NCI-H446 (cell line): ENCODE results near the gene CDC25C.

Experiments
- DNase-seq, 2 experiments: peaks; one replicate each; lab custom pipeline; 2025; lab: John Stamatoyannopoulos, UW

CDC25C gene

DNA sequence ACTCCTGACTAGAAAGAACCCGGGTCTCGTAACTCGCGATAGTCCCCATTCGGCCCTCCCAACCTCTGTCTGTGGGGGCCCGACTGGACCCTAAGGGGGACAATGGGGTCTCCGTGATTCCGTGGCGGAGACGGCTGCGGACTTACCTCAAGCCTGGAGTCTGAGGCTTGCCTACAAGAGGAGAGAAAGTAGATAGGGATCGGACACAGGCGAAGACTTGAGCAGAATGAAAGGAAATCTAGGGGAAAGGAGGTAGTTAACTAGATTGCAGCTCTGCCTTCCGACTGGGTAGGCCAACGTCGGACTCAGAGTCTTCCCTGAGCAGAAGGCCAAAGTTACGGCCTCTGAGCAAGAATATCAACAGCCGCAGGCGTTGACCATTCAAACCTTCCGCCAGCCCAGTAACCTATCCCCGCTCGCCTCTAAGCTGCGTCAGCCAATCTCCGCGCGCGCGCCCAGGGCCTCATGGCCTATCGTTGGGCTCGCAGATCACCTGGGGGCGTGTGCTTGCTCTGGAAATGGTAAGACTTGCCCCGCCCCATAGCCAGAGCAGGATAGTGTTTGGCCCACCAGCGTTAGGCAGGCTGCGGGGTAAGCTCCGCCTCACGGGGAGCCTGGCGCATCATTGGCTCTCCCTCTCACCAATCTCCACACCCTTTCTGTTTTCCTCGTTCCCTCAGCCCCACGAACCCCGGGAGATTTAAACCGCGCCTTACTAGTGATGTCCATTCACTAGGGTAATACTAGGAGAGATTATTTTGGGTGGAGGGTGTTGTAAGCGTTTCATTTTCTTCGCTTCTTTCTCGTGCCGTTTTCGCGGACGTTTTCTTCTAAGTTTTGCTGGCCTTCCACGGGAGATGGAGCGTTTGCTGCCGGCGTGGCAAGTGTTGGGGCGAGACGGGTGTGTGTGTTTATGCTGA lies at the start of gene CDC25C:
Gene CDC25C (minus strand): TSS at position 356 of the 920 bp plus-strand sequence. CDS start 624 bp downstream, outside the sequence.
- DNase-seq = peak; percentile 96 to 98

- DNase-seq = no peak
Observed at GRCh38 chr5:138372653-138373052, 41.0 kb upstream of the CDC25C start.

GRCh38 chr5:138372225-138372624 lies 40.6 kb upstream of the CDC25C start:
- no peak for DNase-seq

DNA sequence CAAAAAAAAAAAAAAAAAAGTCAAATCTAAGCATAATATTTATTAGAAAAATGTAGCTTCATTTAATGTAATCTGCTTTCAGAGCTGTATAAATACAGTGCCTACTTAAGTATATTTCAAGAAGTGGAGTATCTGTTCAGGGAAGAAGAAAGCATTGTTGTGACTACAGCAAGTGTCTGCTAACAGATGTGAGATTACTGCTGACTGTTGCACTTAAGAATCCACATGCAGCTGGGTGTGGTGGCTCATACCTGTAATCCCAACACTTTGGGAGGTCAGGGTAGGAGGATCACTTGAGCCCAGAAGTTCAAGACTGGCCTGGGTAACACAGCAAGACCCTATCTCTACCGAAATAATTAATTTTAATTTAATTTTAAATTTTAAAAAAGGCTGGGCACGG lies 39.9 kb upstream of the CDC25C start:
- no peak for DNase-seq

- DNase-seq = no peak
Observed at GRCh38 chr5:138370537-138370936, 38.9 kb upstream of the CDC25C start.

- no peak for DNase-seq
Observed at GRCh38 chr5:138369706-138370105, 38.1 kb upstream of the CDC25C start.

- DNase-seq = no peak
Observed at GRCh38 chr5:138369261-138369660, 37.7 kb upstream of the CDC25C start.

GRCh38 chr5:138366632-138367382 lies 35.2 kb upstream of the CDC25C start:
- DNase-seq = no peak

DNA sequence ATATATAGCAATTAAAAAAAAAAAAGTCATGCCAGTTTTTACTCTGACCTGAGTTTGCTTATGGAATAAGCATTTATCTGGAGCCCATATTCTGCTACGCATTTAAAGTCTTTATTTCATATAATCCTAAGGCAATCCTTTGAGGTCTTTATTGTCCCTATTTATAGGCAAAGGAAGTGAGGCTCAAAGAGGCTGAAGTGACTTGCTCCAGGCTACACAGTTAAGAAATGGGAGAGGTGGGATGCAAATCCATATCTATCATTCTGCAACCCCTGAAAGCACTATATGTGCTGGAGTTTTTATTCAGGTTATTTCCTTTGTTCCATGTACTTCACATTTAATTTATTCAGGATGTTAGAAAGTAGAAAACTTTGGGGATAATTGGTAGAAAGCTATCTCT lies 33.0 kb upstream of the CDC25C start:
- DNase-seq = no peak

GRCh38 chr5:138360941-138361452 lies 29.4 kb upstream of the CDC25C start:
- no peak for DNase-seq

- DNase-seq = no peak
Observed at GRCh38 chr5:138359621-138360020, 28.0 kb upstream of the CDC25C start.

DNA sequence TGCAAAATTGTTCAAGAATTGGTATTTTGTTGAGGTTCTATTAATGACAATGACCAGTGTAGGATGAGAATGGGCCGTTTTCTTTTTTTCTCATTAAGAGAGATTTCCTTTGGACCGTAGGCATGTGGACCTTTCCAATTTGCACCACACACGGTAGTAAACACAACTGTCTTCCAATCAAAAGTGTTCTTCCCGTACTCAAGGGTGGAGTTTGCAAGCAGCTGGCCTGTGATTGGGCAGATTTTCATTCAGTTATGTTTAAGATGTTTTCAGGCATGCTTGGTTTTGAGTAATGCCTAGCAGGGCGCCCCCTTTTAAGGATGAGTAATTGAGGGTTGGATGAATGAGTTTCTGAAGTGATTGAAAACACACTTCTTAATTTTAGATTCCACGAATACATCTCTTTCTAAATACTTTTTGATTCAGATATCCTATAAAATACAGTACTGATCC lies 23.3 kb upstream of the CDC25C start:
- peak in 1 of 2 experiments; percentile 11 for DNase-seq

DNA sequence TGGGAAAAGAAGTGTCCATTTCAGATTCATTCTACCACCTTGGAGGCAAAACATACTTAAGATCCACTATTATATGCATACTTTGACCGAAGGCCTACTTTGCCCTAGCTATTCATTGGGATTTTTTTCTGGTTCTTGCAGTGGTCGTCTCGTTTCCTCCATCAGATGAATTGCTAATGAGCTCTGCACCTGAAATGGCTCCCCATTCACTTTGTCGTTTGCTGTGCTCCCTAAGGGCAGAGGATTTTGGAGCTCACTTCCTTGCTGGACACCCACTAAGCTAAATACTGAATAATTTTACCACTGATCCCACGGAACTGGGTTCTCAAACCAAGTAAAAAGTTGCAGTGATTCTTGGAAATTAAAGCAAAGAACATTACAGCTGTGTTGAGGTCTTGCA lies 22.8 kb upstream of the CDC25C start:
- no peak for DNase-seq

GRCh38 chr5:138353560-138354080 lies 22.0 kb upstream of the CDC25C start:
- DNase-seq = no peak

DNA sequence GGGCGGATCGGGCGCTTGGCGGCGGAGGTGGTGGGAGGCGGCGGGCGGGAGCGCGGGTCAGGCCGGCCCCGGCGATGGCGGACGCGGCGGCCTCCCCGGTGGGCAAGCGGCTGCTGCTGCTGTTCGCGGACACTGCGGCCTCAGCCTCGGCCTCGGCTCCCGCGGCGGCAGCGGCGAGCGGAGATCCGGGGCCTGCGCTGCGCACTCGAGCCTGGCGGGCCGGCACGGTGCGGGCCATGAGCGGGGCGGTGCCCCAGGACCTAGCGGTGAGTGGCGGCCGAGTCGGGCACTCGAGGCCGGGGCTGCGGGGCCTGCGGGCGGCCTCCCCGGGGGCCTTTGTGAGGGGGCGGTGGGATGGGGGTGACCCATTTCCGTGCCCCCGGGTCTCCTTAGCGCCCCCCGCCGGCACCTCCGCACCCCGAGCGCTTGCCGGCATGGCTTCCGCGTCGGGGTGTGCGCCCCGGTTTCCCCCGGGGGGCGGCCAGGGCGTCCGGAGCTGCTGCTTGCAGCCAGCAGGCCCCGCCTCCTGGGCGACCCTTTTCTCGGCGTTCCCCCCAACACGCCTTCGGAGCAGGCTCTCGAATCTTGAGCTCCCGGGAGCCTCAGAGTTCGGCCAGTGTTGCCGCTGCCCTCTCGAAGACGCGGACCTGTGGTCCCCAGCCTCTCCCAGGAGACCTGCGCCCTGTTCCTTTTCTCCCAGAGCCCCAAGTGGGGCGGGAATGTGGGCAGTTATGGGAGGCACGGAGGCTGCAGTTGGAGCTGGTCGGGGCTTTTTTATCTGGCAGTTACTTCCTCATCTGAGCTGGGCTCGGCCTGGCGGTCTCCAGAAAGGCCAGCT lies 21.3 kb upstream of the CDC25C start:
- peak in 1 of 2 experiments; percentile 55 for DNase-seq

DNA sequence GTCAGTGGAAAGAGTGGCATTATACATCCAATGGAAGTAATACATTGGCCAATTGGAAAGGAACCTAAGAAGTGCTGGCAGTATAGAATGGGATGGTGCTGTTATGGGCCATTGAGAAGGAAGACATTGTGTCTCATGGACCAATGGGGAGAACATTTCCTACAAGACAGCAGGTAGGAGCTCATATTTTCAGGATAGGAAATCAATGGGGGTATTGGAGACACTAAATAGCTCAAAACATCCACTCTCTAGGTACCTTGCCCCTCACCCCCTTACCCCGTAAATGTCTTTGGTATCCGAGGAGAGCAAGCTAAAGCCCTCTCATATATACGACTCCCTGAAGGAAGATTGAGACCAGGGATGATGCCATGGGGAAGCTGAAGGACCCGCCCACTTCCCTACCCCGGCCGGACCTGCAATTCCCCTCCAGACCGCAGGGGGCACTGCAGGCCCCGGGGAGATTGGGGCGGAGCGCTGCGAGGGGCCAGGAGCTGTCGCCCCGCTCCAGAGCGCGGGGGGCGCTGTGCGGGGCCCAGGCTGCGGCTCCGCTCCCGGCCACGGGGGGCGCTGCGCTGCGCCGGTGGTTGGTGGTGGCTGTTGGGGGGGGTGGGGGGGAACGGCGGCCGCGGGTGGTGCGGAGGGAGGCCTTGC lies 20.6 kb upstream of the CDC25C start, which contains the start of gene KDM3B:
Gene KDM3B (plus strand): TSS at position 615 of the 651 bp plus-strand sequence. CDS start 111 bp downstream, outside the sequence.
- peak; percentile 59 to 82 for DNase-seq

DNA sequence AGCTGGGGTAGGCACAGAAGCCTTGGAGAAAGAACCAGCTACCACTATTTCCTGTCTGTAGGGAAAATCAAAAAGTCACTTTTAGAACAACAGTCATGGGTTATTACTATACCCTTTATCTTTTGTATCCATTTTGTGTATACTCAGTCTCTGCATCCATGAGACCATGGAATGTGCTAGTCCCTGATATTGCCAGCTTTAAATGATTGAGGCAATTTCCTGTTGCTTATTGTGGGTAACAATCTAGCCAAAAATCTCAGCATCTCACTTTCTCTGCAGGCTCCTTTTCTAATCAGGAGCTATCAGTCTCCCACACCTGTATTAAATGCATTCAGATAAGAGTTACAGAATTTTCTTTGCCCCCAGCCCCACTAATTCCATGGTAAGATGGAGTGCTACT lies 19.9 kb upstream of the CDC25C start:
- no peak for DNase-seq

DNA sequence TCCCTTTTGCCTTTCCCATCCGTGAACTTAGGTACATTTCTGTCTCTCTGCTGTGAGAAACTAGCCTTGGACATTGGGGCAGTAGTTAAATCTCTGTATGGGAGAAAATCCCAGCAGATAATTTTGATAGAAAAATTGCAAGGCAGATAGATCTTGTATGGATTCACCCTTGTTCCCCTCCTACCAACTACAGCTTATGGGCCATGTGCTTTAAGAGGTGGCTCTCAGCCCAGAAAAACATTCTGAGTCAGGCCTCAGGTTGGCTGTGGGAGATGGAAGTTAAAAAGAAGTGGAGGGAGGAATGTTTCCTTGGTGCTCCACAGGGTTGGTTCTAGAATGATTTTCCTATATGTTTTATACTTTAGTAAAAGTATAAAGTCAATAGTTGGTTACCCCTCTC lies 19.5 kb upstream of the CDC25C start:
- no peak for DNase-seq

DNA sequence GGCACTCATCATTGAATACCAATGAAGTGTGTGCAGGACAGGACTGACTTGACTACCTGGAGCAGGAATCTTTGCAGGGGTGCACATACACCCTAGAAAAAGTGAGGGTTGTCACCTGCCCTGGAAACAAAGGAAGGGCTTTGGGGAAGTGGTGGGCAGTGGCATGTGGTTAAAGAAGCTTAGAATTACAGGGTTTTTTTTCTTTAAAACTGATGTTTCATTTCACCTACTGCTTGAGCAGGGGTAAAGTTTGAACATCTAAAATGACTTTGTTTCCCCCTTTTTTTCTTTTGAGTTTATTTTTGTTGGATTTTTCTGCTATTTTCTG lies 18.9 kb upstream of the CDC25C start:
- no peak for DNase-seq

- DNase-seq = no peak
Observed at GRCh38 chr5:138349852-138350562, 18.4 kb upstream of the CDC25C start.
